HG03442 (cell line): ENCODE data around the gene OMG.
A peak's percentile ranks its signal among the peaks of the same experiment; 100 is the strongest.
"Not testable (repeated sequence)": the region's sequence is repeated elsewhere in the genome, so short reads cannot be mapped to it uniquely, and the experiment has no call there.

Experiments
- ATAC-seq: cut with Tn5 transposase; IDR thresholded peaks from one replicate; pipeline ENCODE4 v1.9.1; 2021; ENCODE audit warnings: mild to moderate bottlenecking, moderate library complexity; ENCODE audit not compliant: unreplicated experiment

OMG gene

GRCh38 chr17:31297090-31297489 is at the start of gene OMG:
Gene OMG (minus strand): TSS chr17:31297239. CDS start chr17:31296331, 908 bp downstream.
- no peak for ATAC-seq

- ATAC-seq: not testable (repeated sequence)
These were observed 48.2 kb upstream of the OMG start for GRCh38 chr17:31345191-31345747.

DNA sequence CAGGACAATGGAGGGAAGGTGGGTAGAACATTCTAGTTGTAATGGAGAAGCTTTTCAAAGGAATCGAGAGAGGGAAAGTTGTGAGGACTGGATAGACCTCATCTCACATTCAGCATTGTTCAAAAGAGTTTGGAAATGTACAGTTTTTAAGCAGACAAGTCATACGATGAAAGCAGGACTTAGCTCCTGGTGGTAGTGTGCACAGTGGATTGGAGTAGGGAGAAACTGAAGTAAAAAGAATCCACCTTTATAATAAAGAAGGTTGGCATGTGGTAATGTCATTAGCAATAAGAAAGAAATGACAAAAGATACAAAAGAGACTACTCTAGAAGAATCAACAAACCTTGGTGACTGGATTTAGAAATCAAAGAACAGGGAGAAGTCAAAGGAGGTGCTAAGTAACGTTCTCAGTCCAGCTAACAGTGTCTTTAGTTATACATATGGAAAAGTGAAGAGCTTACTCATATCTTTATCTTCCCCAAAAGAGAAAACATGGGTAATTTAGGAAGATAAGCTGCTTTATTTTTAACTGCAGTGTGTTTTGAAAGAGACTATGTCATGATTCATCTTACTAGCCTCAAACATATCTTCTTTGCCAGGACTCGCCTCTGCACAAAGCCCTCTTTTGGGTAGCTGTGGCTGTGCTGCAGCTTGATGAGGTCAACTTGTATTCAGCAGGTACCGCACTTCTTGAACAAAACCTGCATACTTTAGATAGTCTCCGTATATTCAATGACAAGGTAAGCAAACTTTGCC is 43.0 kb upstream of the OMG start:
- ATAC-seq: no peak

GRCh38 chr17:31329221-31329620 is 32.2 kb upstream of the OMG start:
- ATAC-seq: no peak

GRCh38 chr17:31328160-31328535 is 31.1 kb upstream of the OMG start:
- no peak for ATAC-seq

- ATAC-seq: no peak
These were observed 30.6 kb upstream of the OMG start for GRCh38 chr17:31327534-31328159.

DNA sequence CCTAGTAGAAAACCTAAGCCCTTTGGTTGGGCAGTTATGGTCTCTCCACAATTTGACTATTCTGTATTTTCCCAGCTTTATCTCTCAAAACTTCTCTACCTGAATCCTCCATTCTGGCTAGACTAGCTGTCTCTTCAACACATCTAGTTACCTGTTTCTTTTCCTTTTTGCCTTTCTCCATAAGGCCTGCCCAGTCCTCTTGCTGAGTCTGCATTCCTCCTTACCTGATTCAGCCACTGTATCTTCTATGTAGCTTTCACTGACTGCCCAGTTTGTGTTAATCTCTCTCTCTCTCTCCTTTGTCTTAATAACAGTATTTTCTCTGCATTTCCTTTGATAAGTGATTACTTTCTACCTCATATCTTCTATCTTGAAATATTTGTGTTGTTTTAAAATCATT is 26.5 kb upstream of the OMG start:
- no peak for ATAC-seq

DNA sequence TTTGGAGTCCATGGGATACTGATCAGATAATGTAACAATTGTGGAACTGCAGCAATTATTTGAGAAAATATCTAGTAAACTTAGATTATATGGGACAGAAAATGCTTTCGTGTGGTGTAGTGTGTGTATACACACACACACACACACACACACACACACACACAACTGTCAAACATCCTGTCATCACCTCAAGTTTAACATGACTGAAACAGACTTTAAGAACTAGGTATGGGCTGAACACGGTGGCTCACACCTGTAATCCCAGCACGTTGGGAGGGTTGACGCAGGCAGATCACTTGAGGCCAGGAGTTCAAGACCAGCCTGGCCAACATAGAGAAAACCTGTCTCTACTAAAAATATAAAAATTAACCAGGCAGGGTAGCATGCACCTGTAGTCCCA is 24.9 kb upstream of the OMG start:
- ATAC-seq: no peak

GRCh38 chr17:31321481-31321880 is 24.4 kb upstream of the OMG start, which contains the start of gene EVI2A:
Gene EVI2A (minus strand): TSS chr17:31321622. CDS start chr17:31319013, 2,609 bp downstream.
- ATAC-seq: peak; percentile 45

DNA sequence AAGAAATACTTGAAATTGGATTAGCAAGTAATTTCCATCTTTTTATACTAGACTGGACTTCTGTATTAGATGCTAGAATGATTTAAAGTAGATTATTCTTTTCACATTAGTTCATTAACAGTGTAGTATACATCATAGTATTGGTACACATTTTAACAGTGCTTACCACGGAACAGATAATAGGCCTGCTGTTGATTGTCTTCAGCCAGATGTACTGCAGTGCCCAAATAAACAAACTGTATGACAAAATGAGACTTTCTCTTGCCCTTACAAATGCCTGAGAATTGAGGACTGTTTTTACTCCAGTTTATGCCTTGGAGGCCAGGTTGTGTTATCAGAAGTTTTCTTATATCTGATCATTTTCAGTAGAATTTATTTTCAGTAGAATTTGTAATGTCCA is 23.8 kb upstream of the OMG start:
- ATAC-seq: no peak

DNA sequence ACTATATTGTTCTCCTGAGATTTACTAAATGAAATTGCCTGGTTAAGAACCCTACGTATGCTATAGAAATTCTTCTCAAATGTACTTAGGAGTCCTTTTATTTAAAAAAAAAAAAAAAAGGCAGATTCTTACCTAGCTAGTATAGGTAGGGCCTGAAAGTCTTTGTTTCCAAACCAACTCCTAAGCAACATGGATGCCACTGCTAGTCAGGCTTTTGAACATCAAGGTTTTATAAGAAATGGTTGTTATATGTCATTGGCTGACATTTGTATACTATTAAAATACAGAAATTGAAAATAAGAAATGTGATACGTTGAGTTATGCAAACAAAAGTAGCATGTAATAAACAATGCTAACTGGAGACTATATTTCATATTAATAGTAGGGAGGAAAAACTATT is 23.2 kb upstream of the OMG start:
- ATAC-seq: no peak

GRCh38 chr17:31318851-31319661 is 22.0 kb upstream of the OMG start:
- no peak for ATAC-seq

GRCh38 chr17:31318298-31318801 is 21.3 kb upstream of the OMG start:
- no peak for ATAC-seq

DNA sequence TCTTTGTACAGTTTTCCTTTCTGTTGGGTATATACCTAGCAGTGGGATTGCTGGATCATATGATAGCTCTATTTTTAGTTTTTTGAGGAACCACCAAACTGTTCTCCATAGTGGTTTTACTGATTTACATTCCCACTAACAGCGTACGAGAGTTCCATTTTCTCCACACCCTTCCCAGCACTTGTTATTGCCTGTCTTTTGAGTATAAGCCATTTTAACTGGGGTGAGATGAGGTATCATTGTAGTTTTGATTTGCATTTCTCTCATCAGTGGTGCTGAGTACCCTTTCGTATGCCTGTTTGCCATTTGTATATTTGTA is 17.7 kb upstream of the OMG start:
- no peak for ATAC-seq

GRCh38 chr17:31313982-31314781 is 17.1 kb upstream of the OMG start, which contains the start of gene EVI2B:
Gene EVI2B (minus strand): TSS chr17:31314054. CDS start chr17:31305609, 8,445 bp downstream.
- ATAC-seq: no peak

DNA sequence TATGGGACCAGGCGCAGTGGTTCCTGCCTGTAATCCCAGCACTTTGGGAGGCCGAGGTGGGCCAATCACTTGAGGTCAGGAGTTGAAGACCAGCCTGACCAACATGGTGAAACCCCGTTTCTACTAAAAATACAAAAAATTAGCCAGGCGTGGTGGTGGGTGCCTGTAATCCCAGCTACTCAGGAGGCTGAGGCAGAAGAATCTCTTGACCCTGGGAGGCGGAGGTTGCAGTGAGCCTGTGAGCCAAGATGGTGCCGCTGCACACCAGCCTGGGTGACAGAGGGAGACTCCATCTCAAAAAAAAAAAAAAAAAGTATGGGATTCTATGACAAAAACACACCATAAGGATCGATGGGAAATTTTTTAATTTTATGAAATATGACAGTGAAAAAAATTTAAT is 15.2 kb upstream of the OMG start:
- ATAC-seq: not testable (repeated sequence)

DNA sequence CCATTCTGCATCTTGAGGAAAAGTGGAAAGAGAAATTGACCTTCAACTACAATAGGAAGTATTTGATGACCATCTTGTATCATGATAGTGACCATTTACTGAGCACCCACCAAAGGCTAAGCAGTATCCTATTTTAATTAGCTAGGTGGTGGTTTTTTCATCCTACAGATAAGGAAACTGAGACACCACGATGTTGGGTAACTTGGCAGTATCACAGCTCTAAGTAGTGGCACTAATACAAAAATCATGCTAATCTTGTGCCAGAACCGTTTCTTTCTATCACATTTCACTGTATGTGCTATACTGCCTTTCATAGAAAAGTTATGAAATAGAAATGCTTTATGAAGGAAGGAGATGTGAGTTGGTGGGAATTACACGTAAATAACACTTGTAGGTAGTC is 14.5 kb upstream of the OMG start:
- no peak for ATAC-seq

- ATAC-seq: no peak
These were observed 13.8 kb upstream of the OMG start for GRCh38 chr17:31310886-31311285.

DNA sequence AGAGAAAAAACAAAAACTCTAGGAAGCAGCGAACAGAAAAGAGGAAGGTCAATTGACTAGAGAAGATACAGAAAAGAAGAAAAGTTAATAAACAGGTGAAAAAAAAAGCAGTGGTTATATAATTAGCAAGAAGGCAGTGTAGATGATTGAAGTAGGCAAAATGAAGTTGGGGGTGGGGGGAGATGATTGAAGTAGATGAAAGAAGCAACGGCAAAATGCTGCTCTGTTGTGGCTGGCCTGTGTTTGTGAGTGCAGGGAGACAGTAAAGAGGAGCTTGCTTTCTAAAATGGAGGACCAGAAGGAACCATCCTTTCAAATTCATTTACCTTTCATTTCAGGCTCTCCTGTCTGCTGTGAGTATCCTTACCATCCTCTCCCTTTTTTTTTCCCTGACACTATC is 13.2 kb upstream of the OMG start:
- no peak for ATAC-seq

DNA sequence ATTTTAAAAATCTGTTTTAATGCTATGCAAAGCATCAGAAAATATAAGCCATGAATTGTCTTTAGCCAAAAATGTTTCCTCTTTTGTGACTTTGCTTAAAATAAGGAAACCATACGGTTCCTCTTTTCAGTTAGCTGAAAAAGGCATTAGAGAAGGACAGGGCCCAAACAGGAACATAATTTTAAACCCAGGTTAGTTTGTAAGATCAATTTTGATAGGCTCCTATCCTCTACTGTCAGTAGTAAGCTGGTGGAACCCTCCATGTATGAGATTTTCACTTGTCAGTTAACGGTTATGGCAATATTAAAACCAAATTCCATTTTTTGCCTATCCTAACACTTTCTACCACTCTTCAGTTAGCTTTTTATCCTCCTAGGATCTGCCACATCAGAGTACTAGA is 12.5 kb upstream of the OMG start:
- ATAC-seq: no peak
